PC-9 (cell line): Measurements from ENCODE around the gene LRP8. TPM values are rescaled to one million over a fixed set of nuclear protein-coding genes. Genes with fewer than 3 reads are reported as not detected.
A peak's percentile ranks its signal among the peaks of the same experiment; 100 is the strongest.

Experiments used
- BruUV-seq: library from RNA; stranded (reverse); fragments of 400-500 nt; replicated peaks from 2 replicates; lab custom pipeline; 2021; lab: Mats Ljungman, UMichigan
- CTCF ChIA-PET: fragments of 300-600 bp; sonication (Branson Sonifier 250); formaldehyde crosslinking; loops from one replicate; lab custom pipeline; 2022; ENCODE audit warnings: antibody characterized with exemption; lab: Charles Lee
- POLR2A ChIA-PET: fragments of 300-600 bp; sonication (Branson Sonifier 250); formaldehyde crosslinking; loops from one replicate; lab custom pipeline; 2022; ENCODE audit warnings: antibody characterized with exemption; ENCODE audit not compliant: unreplicated experiment; lab: Charles Lee
- DNase-seq, 2 experiments: peaks; one replicate each; pipeline versions ENCODE4 v3.0.0 to v3.0.0-alpha.2; 2015 to 2022; ENCODE audit warnings: mixed read lengths in 1 of 2
- H2AFZ ChIP-seq: fragments of 200-600 bp; sonication (generic); 2 replicates; pipeline ENCODE4 v1.8.1; 2017; ENCODE audit warnings: antibody characterized with exemption
- H3F3A ChIP-seq: fragments of 200-600 bp; sonication (generic); 2 replicates; pipeline ENCODE4 v1.8.1; 2017; ENCODE audit warnings: antibody characterized with exemption, mild to moderate bottlenecking, low read depth; ENCODE audit not compliant: insufficient read depth
- H3K27ac ChIP-seq: fragments of 200-600 bp; sonication (generic); 2 replicates; pipeline ENCODE4 v1.6.1; 2016; ENCODE audit warnings: mixed run types
- H3K27me3 ChIP-seq: fragments of 200-600 bp; sonication (generic); 2 replicates; pipeline ENCODE4 v1.6.1; 2016; ENCODE audit warnings: low read depth, mixed run types; ENCODE audit not compliant: insufficient read depth
- H3K36me3 ChIP-seq: fragments of 200-600 bp; sonication (generic); 2 replicates; pipeline ENCODE4 v1.6.1; 2016; ENCODE audit warnings: low read depth, mixed run types
- H3K4me1 ChIP-seq: fragments of 200-600 bp; sonication (generic); replicated peaks from 2 replicates; pipeline ENCODE4 v1.6.1; 2016; ENCODE audit warnings: mixed run types; ENCODE audit not compliant: insufficient read depth
- H3K4me2 ChIP-seq: fragments of 200-600 bp; sonication (generic); 2 replicates; pipeline ENCODE4 v1.6.1; 2017; ENCODE audit warnings: mixed run types
- H3K4me3 ChIP-seq: fragments of 200-600 bp; sonication (generic); 2 replicates; pipeline ENCODE4 v1.6.1; 2016; ENCODE audit warnings: mixed run types
- H3K79me2 ChIP-seq: fragments of 200-600 bp; sonication (generic); 2 replicates; pipeline ENCODE4 v1.6.1; 2017; ENCODE audit warnings: low read depth, mixed run types
- H3K9me2 ChIP-seq: fragments of 200-600 bp; sonication (generic); 2 replicates; pipeline ENCODE4 v1.8.1; 2017; ENCODE audit warnings: mild to moderate bottlenecking; ENCODE audit not compliant: insufficient read depth
- H3K9me3 ChIP-seq: fragments of 200-600 bp; sonication (generic); 2 replicates; pipeline ENCODE4 v1.8.1; 2016; ENCODE audit warnings: low read depth; ENCODE audit not compliant: insufficient read depth
- H4K20me1 ChIP-seq: fragments of 200-600 bp; sonication (generic); 2 replicates; pipeline ENCODE4 v1.8.1; 2017; ENCODE audit not compliant: insufficient read depth
- EZH2 ChIP-seq: fragments of 200-600 bp; sonication (generic); IDR thresholded peaks from 2 replicates; pipeline ENCODE4 v1.8.0; 2017; ENCODE audit warnings: antibody characterized with exemption, low read depth
- intact Hi-C: fragments of 100-400 bp; cut with micrococcal nuclease; formaldehyde crosslinking; loops from one replicate; pipeline ENCODE4 v1.10.0; 2022; ENCODE audit not compliant: unreplicated experiment
- total RNA-seq: library from RNA; stranded (reverse); gene quantifications from 2 replicates; pipeline ENCODE4 v1.2.3, GENCODE V29; 2021
- TF ChIP-seq, protein P1 (sequence below): fragments of 200-600 bp; sonication (generic); conservative IDR thresholded peaks from 2 replicates; pipeline ENCODE4 v1.6.1; 2017; ENCODE audit warnings: mixed run types, antibody characterized with exemption, mild to moderate bottlenecking, moderate library complexity

LRP8 gene
- total RNA-seq, 1 experiment from 2014 or later: 85.3 TPM

- Histone ChIP-seq H3K27ac (peak within 1 kb of the TSS; percentile 71), H3K36me3 (0 out of 2 replicates have a peak, but pooled peaks cover 13% of the 10 kb centered on the region), H3K27me3 (no peaks in the 10 kb centered on the region), H3K4me2 (peak within 1 kb of the TSS; percentile 91), H3F3A (peaks cover 46% of the 10 kb centered on the region), H3K79me2 (peaks cover 39% of the 10 kb centered on the region), H2AFZ (peak within 1 kb of the TSS; percentile 90), H3K9me2 (no peaks in the 10 kb centered on the region), H3K4me3 (peak within 1 kb of the TSS; percentile 76), H3K9me3 (no peaks in the 10 kb centered on the region), H4K20me1 (no peaks in the 10 kb centered on the region), H3K4me1 (peaks cover 27% of the 10 kb centered on the region)
- TSS peak; percentile 95 for BruUV-seq
- POLR2A ChIA-PET: interaction anchor here (0.6 to 0.7 kb wide), 2 partner anchors 190 to 395 kb away, joined by 3 read pairs; no protein-coding TSS in a partner anchor
- DNase-seq: peak; percentile 92 to 94
- CTCF ChIA-PET: no interaction called here
- TF ChIP-seq EZH2: no peak
- intact Hi-C loops: loop anchor here (2.0 to 5.0 kb wide), 2 partner anchors 18 to 536 kb away; partner anchors contain the start of gene CZIB
These were observed 89.4 kb downstream of the LRP8 start, which contains the start of gene MAGOH for GRCh38 chr1:53238197-53239155. TSS of gene MAGOH (minus strand) at chr1:53238518. CDS start at chr1:53238448, 70 bp downstream.

DNA sequence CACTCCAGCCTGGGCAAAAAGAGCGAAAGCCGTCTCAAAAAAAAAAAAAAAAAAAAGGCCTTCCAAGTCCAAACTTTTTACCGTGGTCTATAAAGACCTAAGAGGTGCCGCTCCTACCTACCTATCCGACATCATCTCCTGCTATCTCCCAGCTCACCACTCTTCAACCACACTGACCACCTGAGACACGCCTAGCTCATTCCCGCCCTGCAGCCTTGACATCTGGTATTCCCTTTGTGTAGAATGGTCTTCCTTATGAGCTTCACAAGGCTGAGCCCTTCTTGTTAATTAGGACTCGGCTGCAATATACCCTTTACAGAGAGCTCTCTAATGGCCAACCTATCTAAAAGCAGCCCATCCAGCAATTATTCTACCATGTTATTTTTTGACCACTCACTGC, 90.2 kb downstream of the LRP8 start:
- CTCF ChIA-PET: interaction anchor here (0.5 kb wide), 1 partner anchor 499 kb away, joined by 3 read pairs; no protein-coding TSS in a partner anchor
- POLR2A ChIA-PET: no interaction called here
- Histone ChIP-seq H3K36me3 (peaks cover 16% of the 10 kb centered on the region), H3K9me3 (no peaks in the 10 kb centered on the region), H3K4me3 (peak overlapping the region; percentile 76), H3K4me1 (peaks cover 27% of the 10 kb centered on the region), H3F3A (peaks cover 39% of the 10 kb centered on the region), H4K20me1 (no peaks in the 10 kb centered on the region), H3K79me2 (peaks cover 39% of the 10 kb centered on the region), H3K9me2 (no peaks in the 10 kb centered on the region), H2AFZ (peak overlapping the region; percentile 90), H3K4me2 (peak overlapping the region; percentile 91), H3K27me3 (no peaks in the 10 kb centered on the region), H3K27ac (0 out of 2 replicates have a peak overlapping the region, but pooled peaks have one; percentile 71)
- intact Hi-C loops: loop anchor here (2.0 to 5.0 kb wide), 2 partner anchors 17 to 535 kb away; partner anchors contain the start of gene CZIB
- TF ChIP-seq, protein P1, sequence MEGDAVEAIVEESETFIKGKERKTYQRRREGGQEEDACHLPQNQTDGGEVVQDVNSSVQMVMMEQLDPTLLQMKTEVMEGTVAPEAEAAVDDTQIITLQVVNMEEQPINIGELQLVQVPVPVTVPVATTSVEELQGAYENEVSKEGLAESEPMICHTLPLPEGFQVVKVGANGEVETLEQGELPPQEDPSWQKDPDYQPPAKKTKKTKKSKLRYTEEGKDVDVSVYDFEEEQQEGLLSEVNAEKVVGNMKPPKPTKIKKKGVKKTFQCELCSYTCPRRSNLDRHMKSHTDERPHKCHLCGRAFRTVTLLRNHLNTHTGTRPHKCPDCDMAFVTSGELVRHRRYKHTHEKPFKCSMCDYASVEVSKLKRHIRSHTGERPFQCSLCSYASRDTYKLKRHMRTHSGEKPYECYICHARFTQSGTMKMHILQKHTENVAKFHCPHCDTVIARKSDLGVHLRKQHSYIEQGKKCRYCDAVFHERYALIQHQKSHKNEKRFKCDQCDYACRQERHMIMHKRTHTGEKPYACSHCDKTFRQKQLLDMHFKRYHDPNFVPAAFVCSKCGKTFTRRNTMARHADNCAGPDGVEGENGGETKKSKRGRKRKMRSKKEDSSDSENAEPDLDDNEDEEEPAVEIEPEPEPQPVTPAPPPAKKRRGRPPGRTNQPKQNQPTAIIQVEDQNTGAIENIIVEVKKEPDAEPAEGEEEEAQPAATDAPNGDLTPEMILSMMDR: no peak
- no peak for TF ChIP-seq EZH2
- TSS peak; percentile 43 for BruUV-seq
- no peak for DNase-seq

DNA sequence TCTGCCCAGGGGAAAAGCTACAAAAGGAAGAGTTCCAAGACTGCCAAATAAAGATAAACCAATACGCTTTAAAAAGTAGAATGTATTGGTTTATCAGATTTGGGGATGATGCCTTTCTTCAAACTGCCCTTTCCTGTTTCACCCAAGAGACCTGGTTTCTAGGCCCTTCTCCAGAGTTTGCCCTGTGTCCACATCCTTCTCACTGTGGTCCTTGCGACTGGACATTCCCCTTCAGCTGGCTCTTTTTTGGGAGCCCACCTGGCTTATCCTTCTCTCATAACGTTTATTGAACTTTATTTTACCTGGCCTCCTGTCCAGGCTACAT, 106.9 kb downstream of the LRP8 start:
- Histone ChIP-seq H3K4me2 (peak overlapping the region; percentile 94), H3K79me2 (peaks cover 17% of the 10 kb centered on the region), H3K4me3 (peak overlapping the region; percentile 79), H3K36me3 (no peaks in the 10 kb centered on the region), H4K20me1 (no peaks in the 10 kb centered on the region), H3K27ac (peak overlapping the region; percentile 70), H3K9me3 (no peaks in the 10 kb centered on the region), H3F3A (peaks cover 11% of the 10 kb centered on the region; the same call in 1 of the 2 replicates), H2AFZ (peak overlapping the region; percentile 91), H3K4me1 (peaks cover 16% of the 10 kb centered on the region), H3K9me2 (no peaks in the 10 kb centered on the region), H3K27me3 (no peaks in the 10 kb centered on the region)
- ChIA-PET CTCF (no interaction called here), POLR2A (no interaction called here)
- DNase-seq: no peak
- intact Hi-C loops: loop anchor here (1.0 to 2.0 kb wide), 2 partner anchors 18 to 25 kb away; partner anchors contain the start of genes CPT2 and MAGOH
- BruUV-seq: TSS peak; percentile 96
- no peak for TF ChIP-seq EZH2
- TF ChIP-seq, protein P1: no peak
